ENCODE measurements around the gene DEFB125. TPM values are rescaled to one million over a fixed set of nuclear protein-coding genes. Genes with fewer than 3 reads are reported as not detected.

Gene DEFB125
- total and polyA plus RNA-seq, 2 donors (not counting 3 experiments of a cell fraction or from before 2014, with no cell fraction given), result not detected

- no peak for TF ChIP-seq EZH2 (IDR thresholded peaks at IDR 0.05; ENCODE audit: borderline replicate concordance, low read depth, low read length, severe bottlenecking)
- TF ChIP-seq POLR2A (IDR thresholded peaks at IDR 0.05; ENCODE audit: low read depth, low read length), result no peak
- no peak for TF ChIP-seq CTCF (IDR thresholded peaks at IDR 0.05; ENCODE audit: extremely low read depth in 1 of 2, insufficient read depth in 1 of 2, low read depth in 1 of 2, low read length in 2 of 2)
- TF ChIP-seq FOS (IDR thresholded peaks at IDR 0.05; ENCODE audit: borderline replicate concordance, insufficient read depth, low read length), result no peak
- TF ChIP-seq, protein P1, sequence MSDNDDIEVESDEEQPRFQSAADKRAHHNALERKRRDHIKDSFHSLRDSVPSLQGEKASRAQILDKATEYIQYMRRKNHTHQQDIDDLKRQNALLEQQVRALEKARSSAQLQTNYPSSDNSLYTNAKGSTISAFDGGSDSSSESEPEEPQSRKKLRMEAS (IDR thresholded peaks at IDR 0.05; ENCODE audit: insufficient read depth, insufficient read length), result no peak
- TF ChIP-seq POLR2AphosphoS5 (IDR thresholded peaks at IDR 0.05; ENCODE audit: insufficient read depth, low read depth, low read length), result no peak
- no peak for TF ChIP-seq MYC (IDR thresholded peaks at IDR 0.05; ENCODE audit: low read depth, low read length)
- no peak for TF ChIP-seq JUN (IDR thresholded peaks at IDR 0.05; ENCODE audit: borderline replicate concordance, insufficient read depth, insufficient read length, low read depth)
- no peak overlapping the region for H3K4me2 ChIP-seq (ENCODE audit: insufficient read depth, low read length)
- POLR2A ChIA-PET, result no interaction called here
- no peaks in the 10 kb centered on the region for H3K9me3 ChIP-seq (replicated peaks; ENCODE audit: control insufficient read depth, insufficient read depth, low read length)
- dilution Hi-C loops (cut with MboI; ENCODE audit: extremely low pct_ligation_motif_present, low sequenced_read_pairs) (no loop called here), intact Hi-C loops (cut with micrococcal nuclease) (no loop called here)
- no peak overlapping the region for H3K27ac ChIP-seq (ENCODE audit: insufficient read depth, low read depth, low read length)
- no peak overlapping the region for H2AFZ ChIP-seq (ENCODE audit: low read depth, low read length)
- H3K9ac ChIP-seq (replicated peaks; ENCODE audit: extremely low read depth, insufficient read depth, low read length), result no peak overlapping the region
- no peaks in the 10 kb centered on the region for H3K79me2 ChIP-seq (ENCODE audit: control insufficient read depth, insufficient read depth, low read length)
- BruUV-seq (replicated peaks), result no TSS peak
- no peaks in the 10 kb centered on the region for H4K20me1 ChIP-seq (replicated peaks; ENCODE audit: control insufficient read depth, extremely low read depth, insufficient read depth, low read length)
- H3K4me1 ChIP-seq (ENCODE audit: control insufficient read depth, extremely low read depth, insufficient read depth, low read length), result no peaks in the 10 kb centered on the region
- no peaks in the 10 kb centered on the region for H3K9me1 ChIP-seq (replicated peaks; ENCODE audit: control insufficient read depth, extremely low read depth, insufficient read depth, low read length)
- CTCF ChIA-PET, result no interaction called here
- FAIRE-seq (no peak), DNase-seq (ENCODE audit: low read depth, low spot score) (no peak)
- peaks cover 0 to 8% of the 10 kb centered on the region in 2 experiments for H3K27me3 ChIP-seq (ENCODE audit: control insufficient read depth in 2 of 2, insufficient read depth in 2 of 2, low read length in 2 of 2)
- H3K4me3 ChIP-seq (replicated peaks in 1 of 3; ENCODE audit: insufficient read depth in 1 of 3, low read depth in 1 of 3, low read length in 3 of 3), result no peak overlapping the region
- no peaks in the 10 kb centered on the region for H3K36me3 ChIP-seq (ENCODE audit: control insufficient read depth in 2 of 2, extremely low read depth in 1 of 2, insufficient read depth in 2 of 2, low read length in 2 of 2)
These were observed 7.9 kb upstream of the DEFB125 start for GRCh38 chr20:79565-79964.
